HG02678 (cell line): ENCODE measurements around the gene CCL4.
"Not testable (repeated sequence)": the region's sequence is repeated elsewhere in the genome, so short reads cannot be mapped to it uniquely, and the experiment has no call there.

Experiments
- ATAC-seq: cut with Tn5 transposase; IDR thresholded peaks from one replicate; pipeline ENCODE4 v1.9.1; 2021; ENCODE audit warnings: mild to moderate bottlenecking, moderate library complexity; ENCODE audit not compliant: unreplicated experiment

CCL4 gene

GRCh38 chr17:36103401-36103975 lies at the start of gene CCL4:
Gene CCL4 (plus strand): TSS chr17:36103827. CDS start chr17:36103906, 79 bp downstream.
- peak; percentile 80 for ATAC-seq

GRCh38 chr17:36055171-36055570 lies 48.5 kb upstream of the CCL4 start:
- no peak for ATAC-seq

GRCh38 chr17:36055921-36056520 lies 47.6 kb upstream of the CCL4 start:
- ATAC-seq = no peak

- ATAC-seq = no peak
Measured at GRCh38 chr17:36057911-36058310, 45.7 kb upstream of the CCL4 start.

DNA sequence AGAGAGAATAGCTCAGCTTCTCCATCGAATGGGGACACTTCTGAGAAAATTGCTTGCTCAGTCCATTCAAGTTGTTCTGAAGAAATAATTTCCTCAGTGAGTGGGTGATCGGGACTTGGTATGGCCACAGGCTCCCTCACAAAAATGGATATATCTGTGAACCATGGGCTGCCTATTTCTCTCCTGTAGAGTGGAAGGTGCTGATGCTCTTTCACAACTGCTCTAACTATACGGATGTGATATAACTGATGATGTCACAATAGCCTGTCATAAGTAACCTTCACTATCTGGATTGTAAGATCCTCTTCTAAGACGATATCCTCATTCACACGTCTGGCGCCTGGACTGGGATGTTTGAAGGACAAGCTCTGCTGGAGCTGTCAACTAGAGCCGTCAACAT lies 44.2 kb upstream of the CCL4 start:
- ATAC-seq = no peak

DNA sequence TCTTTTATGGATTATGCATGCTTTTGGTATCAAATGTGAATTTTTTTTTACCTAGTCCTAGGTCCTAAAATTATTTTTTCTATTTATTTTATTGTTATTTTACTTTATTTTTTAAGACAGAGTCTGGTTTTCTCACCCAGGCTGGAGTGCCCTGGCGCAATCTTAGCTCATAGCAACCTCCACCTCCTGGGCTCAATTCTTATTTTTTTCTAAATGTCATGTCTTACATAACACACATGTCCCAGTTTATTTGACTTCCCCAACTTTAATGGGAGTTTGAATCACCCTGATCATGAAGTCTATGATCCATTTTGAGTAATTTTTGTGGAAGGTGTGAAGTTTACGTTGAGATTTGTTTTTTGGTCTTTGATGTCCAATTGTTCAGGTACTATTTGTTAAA lies 42.8 kb upstream of the CCL4 start:
- ATAC-seq = no peak

GRCh38 chr17:36063786-36064541 lies 39.7 kb upstream of the CCL4 start, which contains the start of gene CCL18:
Gene CCL18 (plus strand): TSS chr17:36064272. CDS start chr17:36064343, 71 bp downstream.
- no peak for ATAC-seq

GRCh38 chr17:36066365-36066985 lies 37.2 kb upstream of the CCL4 start:
- no peak for ATAC-seq

DNA sequence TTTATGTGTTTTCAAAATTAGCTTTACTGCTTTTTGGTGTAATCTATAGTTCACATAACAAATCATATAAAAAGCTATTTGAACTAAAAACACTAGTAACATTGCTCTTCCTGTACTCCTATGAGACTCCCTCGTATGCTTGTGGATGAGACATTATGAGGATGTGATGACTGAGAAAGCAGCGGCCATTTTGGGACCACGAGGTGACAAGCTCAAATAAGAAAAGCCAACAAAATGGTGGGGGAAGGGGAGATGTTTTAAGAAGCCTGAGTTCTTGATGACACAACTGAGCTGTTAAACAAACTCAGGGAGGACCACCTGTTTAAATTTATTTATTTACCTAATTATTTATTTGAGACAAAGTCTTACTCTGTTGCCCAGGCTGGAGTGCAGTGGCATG lies 35.1 kb upstream of the CCL4 start:
- no peak for ATAC-seq

DNA sequence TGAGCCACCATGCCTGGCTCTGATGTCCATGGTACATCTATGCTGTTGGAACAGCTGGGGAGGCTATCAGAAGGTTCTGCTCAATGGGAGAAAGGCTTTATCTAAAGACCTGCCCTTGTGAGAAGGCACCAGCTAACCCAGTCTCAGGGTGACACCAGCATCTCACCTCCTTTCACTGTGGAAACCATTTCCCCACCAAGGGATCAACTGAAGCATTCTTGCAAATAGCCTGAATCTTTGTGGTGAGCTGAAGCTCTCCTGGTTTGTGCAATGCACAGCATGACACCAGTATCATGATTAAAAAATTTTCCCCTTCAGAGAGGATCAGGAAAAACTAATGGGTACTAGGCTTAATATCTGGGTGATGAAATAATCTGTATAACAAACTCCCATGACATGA lies 34.5 kb upstream of the CCL4 start:
- ATAC-seq = no peak

GRCh38 chr17:36070427-36070826 lies 33.2 kb upstream of the CCL4 start:
- ATAC-seq = no peak

GRCh38 chr17:36071751-36072150 lies 31.9 kb upstream of the CCL4 start:
- no peak for ATAC-seq

DNA sequence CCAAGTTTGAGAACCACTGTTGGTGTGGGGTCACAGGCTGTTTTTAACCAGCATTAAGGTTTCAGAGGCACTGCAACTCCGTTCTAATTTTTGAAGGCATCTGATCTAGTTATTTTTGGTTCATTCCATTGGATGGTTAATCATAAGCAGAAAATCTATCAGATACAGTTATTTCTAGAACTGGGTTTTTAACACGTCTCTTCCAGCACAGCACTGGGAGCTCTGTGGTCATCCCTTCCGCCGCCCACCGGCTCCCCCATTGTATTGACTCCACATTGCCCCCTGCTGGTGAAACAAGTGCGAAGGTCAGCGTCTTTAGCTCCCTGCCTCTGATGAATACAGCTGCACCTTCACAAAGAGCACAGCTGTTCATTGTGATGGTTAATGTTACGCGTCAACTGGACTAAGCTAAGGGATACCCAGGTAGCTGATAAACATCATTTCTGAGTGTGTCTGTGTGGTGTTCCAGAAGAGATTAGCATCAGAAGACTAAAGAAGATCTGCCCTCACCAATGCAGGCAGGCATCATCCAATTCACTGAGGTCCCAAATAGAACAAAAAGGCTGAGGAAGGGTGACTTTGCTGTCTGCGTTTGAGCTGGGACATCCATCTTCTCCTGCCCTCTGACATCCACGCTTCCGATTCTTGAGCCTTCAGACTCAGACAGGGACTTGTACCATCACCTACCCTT lies 31.1 kb upstream of the CCL4 start:
- no peak for ATAC-seq

DNA sequence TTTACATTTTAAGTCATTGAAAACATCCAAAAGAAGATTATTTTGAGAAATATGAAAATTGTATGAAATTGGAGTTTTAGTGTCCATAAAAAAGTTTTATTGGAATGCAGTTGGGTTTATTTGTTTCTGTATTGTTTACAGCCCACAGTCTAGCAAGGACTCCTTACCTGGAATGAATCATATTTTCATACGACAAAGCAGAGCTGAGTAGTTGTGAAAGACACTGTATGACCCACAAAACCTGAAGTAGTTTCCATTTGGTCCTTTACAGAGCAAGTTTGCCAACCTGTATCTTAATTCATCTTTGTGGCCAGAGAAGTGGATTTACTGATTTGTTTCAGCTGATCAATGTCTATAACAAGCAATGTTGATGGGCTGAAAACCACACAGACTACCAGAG lies 29.3 kb upstream of the CCL4 start:
- no peak for ATAC-seq

DNA sequence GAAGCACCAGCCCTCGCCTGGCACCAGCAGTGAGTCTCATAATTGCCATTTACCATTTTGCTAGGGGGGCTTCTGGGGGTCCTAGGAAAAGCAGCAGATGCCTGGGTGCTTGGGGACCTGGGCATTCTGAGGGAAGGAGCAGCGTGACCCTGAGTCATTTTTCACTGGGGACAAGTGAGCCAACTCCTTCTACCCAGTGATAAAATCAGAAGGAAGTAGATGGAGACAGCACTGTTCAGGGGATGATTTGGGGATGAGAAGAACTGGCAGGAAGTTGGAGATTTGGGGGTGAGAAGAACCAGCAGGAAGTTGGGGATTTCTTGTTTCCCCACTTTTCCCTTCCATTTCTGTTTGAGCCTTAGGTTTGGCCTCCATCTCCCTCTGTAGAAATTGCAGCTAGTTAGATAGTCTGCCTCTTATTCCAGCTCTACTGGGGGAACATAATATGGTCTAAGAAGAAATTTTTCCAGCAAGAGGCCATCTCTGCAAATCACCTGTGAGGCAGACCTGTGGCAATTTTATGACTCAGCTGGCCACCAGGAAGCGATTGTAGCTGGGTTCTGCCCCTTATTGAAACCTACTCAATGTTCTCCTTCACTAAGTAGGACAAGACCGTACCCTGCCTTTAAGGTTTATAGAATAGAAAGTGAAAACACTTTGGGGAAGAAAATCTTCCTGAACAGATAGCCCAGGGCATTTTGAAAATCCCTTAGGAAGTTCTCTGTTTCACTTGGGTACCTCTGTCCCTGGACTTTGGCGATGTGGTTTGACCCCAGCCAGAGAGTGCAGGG lies 21.8 kb upstream of the CCL4 start:
- peak; percentile 34 for ATAC-seq

DNA sequence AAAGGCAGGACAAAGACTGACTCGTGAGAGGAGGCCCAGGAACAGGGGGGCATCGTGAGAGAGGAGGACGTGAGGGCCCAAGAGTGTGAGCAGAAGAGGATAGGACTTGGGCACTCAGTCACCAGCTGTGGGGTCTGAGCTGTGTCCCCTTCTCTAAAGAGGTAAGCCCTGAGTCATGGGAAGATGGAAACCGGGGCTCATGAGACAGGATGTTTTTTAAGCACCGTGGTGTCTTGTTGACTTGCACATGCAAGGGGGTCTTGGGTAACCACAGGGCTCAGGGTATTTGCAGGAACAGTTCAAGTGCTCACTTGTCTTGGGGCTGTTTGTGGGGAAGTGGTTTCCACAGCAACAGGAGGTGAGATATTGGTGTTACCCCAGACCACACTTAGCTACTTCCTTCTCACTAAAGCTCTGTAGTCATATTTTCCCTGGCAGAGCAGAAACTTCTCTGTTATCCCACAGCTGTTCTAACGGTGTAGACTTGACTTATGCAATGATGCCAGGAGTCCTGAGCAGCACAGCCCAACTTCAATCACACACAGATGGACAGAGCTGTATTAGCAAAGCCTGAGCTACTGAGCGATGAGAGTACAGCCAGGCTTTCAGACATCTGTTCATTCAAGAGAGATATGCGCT lies 21.0 kb upstream of the CCL4 start:
- peak; percentile 50 for ATAC-seq

GRCh38 chr17:36083691-36084090 lies 19.9 kb upstream of the CCL4 start:
- not testable (repeated sequence) for ATAC-seq

DNA sequence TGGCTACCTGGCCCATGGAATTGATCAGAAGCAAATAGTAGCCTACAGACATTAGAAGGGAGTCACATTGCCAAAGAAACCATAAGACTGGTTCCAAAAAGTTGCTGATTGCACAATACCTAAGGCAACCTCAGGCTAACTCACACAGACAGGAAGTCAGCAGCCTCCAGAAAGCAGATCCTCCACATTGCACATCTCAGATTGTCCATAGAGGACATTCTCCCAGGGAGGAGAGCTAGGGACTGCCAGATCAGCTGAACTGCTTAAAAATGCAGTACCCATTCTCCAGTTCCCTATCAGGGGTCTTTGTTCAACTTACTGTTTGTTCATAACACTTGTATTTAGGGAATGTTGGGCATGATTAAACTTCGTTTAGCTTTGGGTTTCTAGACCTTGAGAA lies 17.9 kb upstream of the CCL4 start:
- ATAC-seq = no peak

- no peak for ATAC-seq
Measured at GRCh38 chr17:36086791-36087190, 16.8 kb upstream of the CCL4 start.

DNA sequence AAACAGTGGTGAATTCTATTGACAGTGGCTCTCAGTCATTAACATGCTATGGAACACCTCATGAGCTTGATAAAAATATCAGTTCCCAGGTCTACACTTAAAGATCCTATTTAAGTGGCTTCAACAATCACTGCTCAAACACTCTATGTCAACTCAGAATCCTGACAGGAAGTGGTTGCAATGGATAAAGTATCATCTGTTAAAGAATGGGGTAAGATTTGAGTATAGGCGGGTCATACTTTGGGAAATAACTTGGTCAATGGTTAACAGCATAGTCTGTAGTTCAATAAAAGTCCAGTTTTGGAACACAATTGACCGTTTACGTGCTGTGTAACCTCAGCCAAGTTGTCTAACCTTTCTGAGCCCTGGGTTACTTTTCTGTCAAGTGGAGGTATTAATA lies 16.2 kb upstream of the CCL4 start:
- not testable (repeated sequence) for ATAC-seq
